ENCODE results near the gene L1CAM.

L1CAM gene

GRCh38 chrX:153869473-153870287 is 16.3 kb downstream of the L1CAM start:
- H3K4me3 ChIP-seq (ENCODE audit: control insufficient read depth in 1 of 7, extremely low read depth in 1 of 7, insufficient read depth in 4 of 7, low read depth in 2 of 7, low read length in 6 of 7) = no peak overlapping the region
- H3K4me1 ChIP-seq (ENCODE audit: control extremely low read depth in 1 of 4, control insufficient read depth in 4 of 4, insufficient read depth in 4 of 4, low read length in 3 of 4) = no peaks in the 10 kb centered on the region
- H3K27ac ChIP-seq (ENCODE audit: insufficient read depth in 1 of 2, low read depth in 1 of 2, low read length in 2 of 2, poor library complexity in 1 of 2, severe bottlenecking in 2 of 2) = no peak overlapping the region
- no peak for DNase-seq
- peaks cover 0 to 62% (median 2%) of the 10 kb centered on the region in 5 experiments for H3K27me3 ChIP-seq (replicated peaks in 2 of 5; ENCODE audit: control insufficient read depth in 4 of 5, insufficient read depth in 5 of 5, low read length in 4 of 5)
- ChIA-PET CTCF (interaction anchor here (0.6 to 1.1 kb wide), 2 partner anchors 10 to 110 kb away, joined by 3 read pairs; no protein-coding TSS in a partner anchor), POLR2A (no interaction called here)
- 95% methylated on average over 28 of the region's 31 CpGs for WGBS (ENCODE audit: insufficient coverage)
- no peaks in the 10 kb centered on the region for H3K9me3 ChIP-seq (ENCODE audit: control extremely low read depth in 1 of 5, control insufficient read depth in 4 of 5, insufficient read depth in 2 of 5, low read depth in 1 of 5, low read length in 4 of 5)
- no peaks in the 10 kb centered on the region for H3K36me3 ChIP-seq (ENCODE audit: control insufficient read depth in 4 of 4, insufficient read depth in 4 of 4, low read length in 3 of 4)

- Histone ChIP-seq H3K4me1 (ENCODE audit: control extremely low read depth in 1 of 4, control insufficient read depth in 4 of 4, insufficient read depth in 4 of 4, low read length in 3 of 4) (no peaks in the 10 kb centered on the region), H3K27me3 (replicated peaks in 2 of 5; ENCODE audit: control insufficient read depth in 4 of 5, insufficient read depth in 5 of 5, low read length in 4 of 5) (peaks cover 0 to 59% (median 2%) of the 10 kb centered on the region in 5 experiments), H3K9me3 (ENCODE audit: control extremely low read depth in 1 of 5, control insufficient read depth in 4 of 5, insufficient read depth in 2 of 5, low read depth in 1 of 5, low read length in 4 of 5) (no peaks in the 10 kb centered on the region), H3K36me3 (ENCODE audit: control insufficient read depth in 4 of 4, insufficient read depth in 4 of 4, low read length in 3 of 4) (no peaks in the 10 kb centered on the region), H3K27ac (ENCODE audit: insufficient read depth in 1 of 2, low read depth in 1 of 2, low read length in 2 of 2, poor library complexity in 1 of 2, severe bottlenecking in 2 of 2) (no peak overlapping the region), H3K4me3 (ENCODE audit: control insufficient read depth in 1 of 7, extremely low read depth in 1 of 7, insufficient read depth in 4 of 7, low read depth in 2 of 7, low read length in 6 of 7) (no peak overlapping the region)
- ChIA-PET POLR2A (no interaction called here), CTCF (interaction anchor here (1.1 kb wide), 1 partner anchor 11 kb away, joined by 3 read pairs; no protein-coding TSS in a partner anchor)
- WGBS (ENCODE audit: insufficient coverage) = 93% methylated on average over 23 of the region's 26 CpGs
- no peak for DNase-seq
Observed at GRCh38 chrX:153868576-153869472, 17.1 kb downstream of the L1CAM start.

DNA sequence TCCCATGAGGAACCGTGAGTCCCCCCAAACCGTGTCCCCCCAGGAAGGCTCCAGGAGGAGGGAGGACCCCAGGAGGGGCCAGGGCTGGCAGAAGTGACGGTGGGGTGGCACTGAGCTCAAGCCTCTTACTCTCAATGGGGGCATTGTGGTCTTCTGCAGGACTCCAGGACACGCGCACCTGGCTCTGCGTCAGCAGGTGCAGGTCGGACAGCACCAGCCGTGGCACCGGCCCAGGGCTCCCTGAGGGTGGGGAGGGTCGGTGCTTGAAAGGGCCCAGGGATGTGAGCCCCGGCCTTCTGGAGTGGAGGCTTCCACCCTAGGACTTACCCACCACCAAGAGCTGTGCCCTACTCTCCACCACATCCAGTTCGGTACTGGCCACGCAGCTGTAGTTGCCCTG is 18.3 kb downstream of the L1CAM start:
- CTCF ChIA-PET = no interaction called here
- H3K36me3 ChIP-seq (ENCODE audit: control insufficient read depth in 4 of 4, insufficient read depth in 4 of 4, low read length in 3 of 4) = no peaks in the 10 kb centered on the region
- peaks cover 0 to 60% (median 2%) of the 10 kb centered on the region in 5 experiments for H3K27me3 ChIP-seq (replicated peaks in 2 of 5; ENCODE audit: control insufficient read depth in 4 of 5, insufficient read depth in 5 of 5, low read length in 4 of 5)
- H3K4me1 ChIP-seq (ENCODE audit: control extremely low read depth in 1 of 4, control insufficient read depth in 4 of 4, insufficient read depth in 4 of 4, low read length in 3 of 4) = no peaks in the 10 kb centered on the region
- DNase-seq = no peak
- H3K9me3 ChIP-seq (ENCODE audit: control extremely low read depth in 1 of 5, control insufficient read depth in 4 of 5, insufficient read depth in 2 of 5, low read depth in 1 of 5, low read length in 4 of 5) = no peaks in the 10 kb centered on the region
- no peak overlapping the region for H3K4me3 ChIP-seq (ENCODE audit: control insufficient read depth in 1 of 7, extremely low read depth in 1 of 7, insufficient read depth in 4 of 7, low read depth in 2 of 7, low read length in 6 of 7)
- WGBS (ENCODE audit: insufficient coverage) = 97% methylated on average over 10 of the region's 13 CpGs
- no peak overlapping the region for H3K27ac ChIP-seq (ENCODE audit: insufficient read depth in 1 of 2, low read depth in 1 of 2, low read length in 2 of 2, poor library complexity in 1 of 2, severe bottlenecking in 2 of 2)
- POLR2A ChIA-PET = no interaction called here

- no peak for DNase-seq
- no peak overlapping the region for H3K4me3 ChIP-seq (ENCODE audit: control insufficient read depth in 1 of 7, extremely low read depth in 1 of 7, insufficient read depth in 4 of 7, low read depth in 2 of 7, low read length in 6 of 7)
- 89% methylated on average over 7 of the region's 9 CpGs for WGBS (ENCODE audit: insufficient coverage)
- no peaks in the 10 kb centered on the region for H3K36me3 ChIP-seq (ENCODE audit: control insufficient read depth in 4 of 4, insufficient read depth in 4 of 4, low read length in 3 of 4)
- H3K4me1 ChIP-seq (ENCODE audit: control extremely low read depth in 1 of 4, control insufficient read depth in 4 of 4, insufficient read depth in 4 of 4, low read length in 3 of 4) = no peaks in the 10 kb centered on the region
- CTCF ChIA-PET = no interaction called here
- POLR2A ChIA-PET = no interaction called here
- H3K27ac ChIP-seq (ENCODE audit: insufficient read depth in 1 of 2, low read depth in 1 of 2, low read length in 2 of 2, poor library complexity in 1 of 2, severe bottlenecking in 2 of 2) = no peak overlapping the region
- H3K27me3 ChIP-seq (replicated peaks in 2 of 5; ENCODE audit: control insufficient read depth in 4 of 5, insufficient read depth in 5 of 5, low read length in 4 of 5) = peaks cover 0 to 60% (median 2%) of the 10 kb centered on the region in 5 experiments
- no peaks in the 10 kb centered on the region for H3K9me3 ChIP-seq (ENCODE audit: control extremely low read depth in 1 of 5, control insufficient read depth in 4 of 5, insufficient read depth in 2 of 5, low read depth in 1 of 5, low read length in 4 of 5)
Observed at GRCh38 chrX:153867139-153867538, 18.8 kb downstream of the L1CAM start.

DNA sequence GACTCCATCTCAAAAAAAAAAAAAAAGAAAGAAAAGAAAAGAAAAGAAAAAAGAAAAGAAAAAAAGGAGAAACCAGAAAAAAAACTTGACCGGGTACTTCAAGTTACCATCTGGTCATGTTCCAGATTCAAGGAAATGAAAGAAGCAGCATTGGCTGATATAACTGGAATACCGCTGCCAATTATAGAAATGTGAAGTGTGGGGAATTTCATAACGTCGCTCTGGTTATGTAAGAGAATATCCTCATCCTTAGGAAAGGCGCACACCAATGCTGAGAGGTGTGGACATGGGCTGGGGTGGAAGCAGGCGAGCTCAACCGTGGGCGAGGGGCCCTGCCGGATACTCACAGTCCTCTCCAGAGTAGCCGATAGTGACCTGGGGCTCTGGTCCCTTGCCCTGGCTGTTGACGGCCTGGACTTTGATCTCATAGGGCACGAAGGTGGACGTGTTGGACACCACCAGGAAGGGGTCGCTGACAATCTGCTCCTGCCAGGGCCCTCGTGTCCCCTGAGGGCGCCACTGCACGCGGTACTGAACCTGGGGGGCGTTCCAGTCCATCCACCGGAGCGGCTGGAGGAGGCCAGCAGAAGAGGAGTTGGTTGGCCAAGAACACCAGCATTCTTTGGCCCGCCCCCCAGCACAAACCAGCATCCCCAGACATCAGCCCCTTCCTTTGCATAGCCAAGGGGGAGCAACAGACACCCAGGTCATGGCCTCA is 19.5 kb downstream of the L1CAM start:
- H3K27me3 ChIP-seq (replicated peaks in 2 of 5; ENCODE audit: control insufficient read depth in 4 of 5, insufficient read depth in 5 of 5, low read length in 4 of 5) = peaks cover 0 to 59% (median 2%) of the 10 kb centered on the region in 5 experiments
- POLR2A ChIA-PET = no interaction called here
- 91% methylated on average over 21 of the region's 22 CpGs for WGBS (ENCODE audit: insufficient coverage)
- DNase-seq = no peak
- no peak overlapping the region for H3K4me3 ChIP-seq (ENCODE audit: control insufficient read depth in 1 of 7, extremely low read depth in 1 of 7, insufficient read depth in 4 of 7, low read depth in 2 of 7, low read length in 6 of 7)
- no peaks in the 10 kb centered on the region for H3K4me1 ChIP-seq (ENCODE audit: control extremely low read depth in 1 of 4, control insufficient read depth in 4 of 4, insufficient read depth in 4 of 4, low read length in 3 of 4)
- CTCF ChIA-PET = no interaction called here
- no peak overlapping the region for H3K27ac ChIP-seq (ENCODE audit: insufficient read depth in 1 of 2, low read depth in 1 of 2, low read length in 2 of 2, poor library complexity in 1 of 2, severe bottlenecking in 2 of 2)
- H3K36me3 ChIP-seq (ENCODE audit: control insufficient read depth in 4 of 4, insufficient read depth in 4 of 4, low read length in 3 of 4) = no peaks in the 10 kb centered on the region
- H3K9me3 ChIP-seq (ENCODE audit: control extremely low read depth in 1 of 5, control insufficient read depth in 4 of 5, insufficient read depth in 2 of 5, low read depth in 1 of 5, low read length in 4 of 5) = no peaks in the 10 kb centered on the region

DNA sequence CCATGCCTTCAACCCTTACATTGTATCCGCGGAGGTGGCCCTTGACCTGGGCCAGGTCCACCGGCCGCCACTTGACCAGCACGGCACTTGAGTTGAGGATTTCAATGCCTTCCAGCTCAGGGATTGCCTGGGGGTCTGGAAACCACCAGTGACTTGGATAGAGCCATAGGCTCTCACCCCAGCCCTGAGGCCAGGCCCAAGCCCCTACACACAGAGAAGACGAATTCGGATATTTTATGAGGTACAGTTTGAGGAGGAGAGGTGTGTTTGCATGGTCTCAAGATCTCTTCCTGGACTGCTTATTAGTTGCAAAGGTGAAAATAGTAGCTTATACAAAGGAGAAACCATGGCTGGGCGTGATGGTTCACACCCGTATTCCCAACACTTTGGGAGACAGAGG is 20.3 kb downstream of the L1CAM start:
- CTCF ChIA-PET = no interaction called here
- POLR2A ChIA-PET = no interaction called here
- WGBS (ENCODE audit: insufficient coverage) = 96% methylated on average over 7 of the region's 9 CpGs
- no peaks in the 10 kb centered on the region for H3K36me3 ChIP-seq (ENCODE audit: control insufficient read depth in 4 of 4, insufficient read depth in 4 of 4, low read length in 3 of 4)
- H3K4me1 ChIP-seq (ENCODE audit: control extremely low read depth in 1 of 4, control insufficient read depth in 4 of 4, insufficient read depth in 4 of 4, low read length in 3 of 4) = no peaks in the 10 kb centered on the region
- peaks cover 0 to 60% (median 2%) of the 10 kb centered on the region in 5 experiments for H3K27me3 ChIP-seq (replicated peaks in 2 of 5; ENCODE audit: control insufficient read depth in 4 of 5, insufficient read depth in 5 of 5, low read length in 4 of 5)
- no peak overlapping the region for H3K4me3 ChIP-seq (ENCODE audit: control insufficient read depth in 1 of 7, extremely low read depth in 1 of 7, insufficient read depth in 4 of 7, low read depth in 2 of 7, low read length in 6 of 7)
- H3K9me3 ChIP-seq (ENCODE audit: control extremely low read depth in 1 of 5, control insufficient read depth in 4 of 5, insufficient read depth in 2 of 5, low read depth in 1 of 5, low read length in 4 of 5) = no peaks in the 10 kb centered on the region
- H3K27ac ChIP-seq (ENCODE audit: insufficient read depth in 1 of 2, low read depth in 1 of 2, low read length in 2 of 2, poor library complexity in 1 of 2, severe bottlenecking in 2 of 2) = no peak overlapping the region
- no peak for DNase-seq
